ENCODE data around the gene BRF1. TPM values are rescaled to one million over a fixed set of nuclear protein-coding genes. Genes with fewer than 3 reads are reported as not detected.

Gene BRF1
- total and polyA plus RNA-seq, 2 donors from 2014 or later, result 19.3 to 34.1 TPM

GRCh38 chr14:105204931-105205672 lies 95.7 kb downstream of the BRF1 start:
- TF ChIP-seq CTCF (IDR thresholded peaks at IDR 0.05; ENCODE audit: borderline replicate concordance, extremely low read depth, insufficient read depth), result no peak
- DNase-seq, result no peak
- intact Hi-C loops (cut with DNase I), result loop anchor here (5.0 kb wide), 1 partner anchor 147 kb away; no protein-coding TSS in a partner anchor

DNA sequence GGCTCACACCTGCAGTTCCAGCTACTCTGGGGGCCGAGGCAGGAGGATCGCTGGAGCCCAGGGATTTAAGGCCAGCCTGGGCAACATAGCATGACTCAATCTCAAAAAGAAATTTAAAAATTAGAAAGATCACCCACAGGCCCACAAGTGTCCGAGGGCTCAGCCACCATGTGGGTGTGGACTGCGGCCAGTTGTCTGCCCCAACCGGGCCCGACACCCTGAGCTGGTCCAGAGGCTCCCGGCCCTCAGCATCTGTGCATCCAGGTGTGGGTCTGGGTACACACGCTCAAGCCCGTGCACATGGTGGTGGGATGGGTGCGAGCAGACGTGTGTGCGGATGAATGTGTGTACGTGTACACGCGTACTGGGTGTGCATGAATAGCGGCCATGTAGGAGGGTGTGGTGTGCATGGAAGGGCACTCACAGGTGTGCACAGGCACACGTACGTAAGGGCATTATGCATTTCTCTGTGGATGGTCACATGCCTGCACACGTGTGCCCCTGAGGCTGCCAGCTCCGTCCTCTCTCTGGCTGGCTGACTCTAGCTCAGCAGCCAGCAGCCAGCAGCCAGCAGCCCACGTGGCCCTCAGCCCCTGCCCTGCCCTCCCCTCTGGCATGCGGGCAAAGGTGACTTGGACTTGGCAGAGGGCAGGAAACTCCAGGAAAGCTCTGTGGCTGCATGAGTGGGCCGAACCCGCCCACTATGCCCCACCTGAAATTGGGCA lies 96.4 kb downstream of the BRF1 start:
- no peak for TF ChIP-seq CTCF (IDR thresholded peaks at IDR 0.05; ENCODE audit: borderline replicate concordance, extremely low read depth, insufficient read depth)
- peak in 4 of 5 donors; percentile 61 to 95 (median 70) for DNase-seq
- peaks cover 0 to 31% (median 6%) of the 10 kb centered on the region in 3 donors for H3K4me1 ChIP-seq (ENCODE audit: control insufficient read depth in 2 of 3, insufficient read depth in 2 of 3, low read depth in 1 of 3, low read length in 3 of 3)
- no peaks in the 10 kb centered on the region for H3K27me3 ChIP-seq (ENCODE audit: control insufficient read depth, insufficient read depth, low read length)
- H3K9ac ChIP-seq (ENCODE audit: low read length in 3 of 3), result no peak overlapping the region
- peak overlapping the region; percentile 85 to 88 for H3K27ac ChIP-seq (ENCODE audit: low read depth in 2 of 2, low read length in 2 of 2)
- intact Hi-C loops (cut with DNase I), result loop anchor here (5.0 kb wide), 1 partner anchor 148 kb away; no protein-coding TSS in a partner anchor
- no peaks in the 10 kb centered on the region for H3K36me3 ChIP-seq (ENCODE audit: control insufficient read depth in 2 of 3, insufficient read depth in 3 of 3, low read length in 3 of 3)
- peak; percentile 11 for FAIRE-seq
- no peaks in the 10 kb centered on the region for H3K9me3 ChIP-seq (ENCODE audit: control insufficient read depth in 2 of 3, insufficient read depth in 1 of 3, low read length in 3 of 3)
- no peak overlapping the region for H3K4me3 ChIP-seq (ENCODE audit: low read length in 3 of 3)

More at GRCh38 chr14:105204931-105205672, 95.7 kb downstream of the BRF1 start:
- H3K9me3 ChIP-seq (ENCODE audit: control insufficient read depth in 2 of 3, insufficient read depth in 1 of 3, low read length in 3 of 3), result no peaks in the 10 kb centered on the region
- H3K36me3 ChIP-seq (ENCODE audit: control insufficient read depth in 2 of 3, insufficient read depth in 3 of 3, low read length in 3 of 3), result peaks cover 0 to 2% (median 0%) of the 10 kb centered on the region in 3 donors
- H3K27me3 ChIP-seq (ENCODE audit: control insufficient read depth, insufficient read depth, low read length), result no peaks in the 10 kb centered on the region
- no peak overlapping the region for H3K9ac ChIP-seq (ENCODE audit: low read length in 3 of 3)
- no peak for FAIRE-seq
- H3K4me3 ChIP-seq (ENCODE audit: low read length in 3 of 3), result no peak overlapping the region
- peak overlapping the region; percentile 65 to 75 for H3K27ac ChIP-seq (ENCODE audit: low read depth in 2 of 2, low read length in 2 of 2)
- peaks cover 0 to 29% (median 6%) of the 10 kb centered on the region in 3 donors for H3K4me1 ChIP-seq (ENCODE audit: control insufficient read depth in 2 of 3, insufficient read depth in 2 of 3, low read depth in 1 of 3, low read length in 3 of 3)

DNA sequence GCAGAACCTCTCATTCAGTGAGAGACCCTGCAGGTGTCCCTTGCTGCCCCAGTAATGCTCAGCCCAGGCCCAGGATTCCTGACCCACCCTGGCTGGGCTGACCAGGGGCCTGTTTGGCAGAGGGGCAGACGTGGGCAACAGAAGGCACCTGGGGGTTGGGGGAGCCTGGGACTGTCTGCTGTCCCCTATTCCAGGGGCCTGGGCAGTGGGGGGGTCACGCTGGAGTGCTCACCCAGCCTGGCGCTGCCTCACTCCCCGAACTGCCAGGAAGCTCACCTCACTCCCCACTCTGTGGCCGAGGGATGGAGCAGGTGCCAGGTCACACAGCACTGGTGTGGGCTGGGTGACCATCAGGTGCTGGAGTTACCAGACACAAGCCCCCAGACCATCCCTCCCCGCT lies 97.1 kb downstream of the BRF1 start:
- H3K36me3 ChIP-seq (ENCODE audit: control insufficient read depth in 2 of 3, insufficient read depth in 3 of 3, low read length in 3 of 3), result no peaks in the 10 kb centered on the region
- no peaks in the 10 kb centered on the region for H3K9me3 ChIP-seq (ENCODE audit: control insufficient read depth in 2 of 3, insufficient read depth in 1 of 3, low read length in 3 of 3)
- DNase-seq (no peak), FAIRE-seq (no peak)
- intact Hi-C loops (cut with DNase I), result loop anchor here (5.0 kb wide), 1 partner anchor 149 kb away; no protein-coding TSS in a partner anchor
- H3K27ac ChIP-seq (ENCODE audit: low read depth in 2 of 2, low read length in 2 of 2), result peak overlapping the region in 1 of 2 donors; percentile 22
- peaks cover 0 to 35% (median 6%) of the 10 kb centered on the region in 3 donors for H3K4me1 ChIP-seq (ENCODE audit: control insufficient read depth in 2 of 3, insufficient read depth in 2 of 3, low read depth in 1 of 3, low read length in 3 of 3)
- no peaks in the 10 kb centered on the region for H3K27me3 ChIP-seq (ENCODE audit: control insufficient read depth, insufficient read depth, low read length)
- H3K4me3 ChIP-seq (ENCODE audit: low read length in 3 of 3), result no peak overlapping the region
- no peak overlapping the region for H3K9ac ChIP-seq (ENCODE audit: low read length in 3 of 3)
- no peak for TF ChIP-seq CTCF (IDR thresholded peaks at IDR 0.05; ENCODE audit: borderline replicate concordance, extremely low read depth, insufficient read depth)

All from kidney (tissue), 14 donors.